Neural cell (in vitro differentiated cells): Measurements from ENCODE around the gene KDM1B. TPM values are rescaled to one million over a fixed set of nuclear protein-coding genes. Genes with fewer than 3 reads are reported as not detected.

Experiments used
- H2AFZ ChIP-seq: fragments of 200-600, 300-800 bp; sonication (generic), shearing (Covaris generic); 2 replicates; pipeline ENCODE4 v1.6.0; 2014; ENCODE audit warnings: low read depth, mild to moderate bottlenecking, antibody characterized with exemption, low read length, moderate library complexity
- H3F3A ChIP-seq: fragments of 200-600 bp; shearing (Covaris generic); 2 replicates; pipeline ENCODE4 v1.6.1; 2016; ENCODE audit warnings: mild to moderate bottlenecking, moderate library complexity, mixed read lengths, antibody characterized with exemption, low read length; ENCODE audit not compliant: insufficient read depth, poor library complexity, severe bottlenecking
- H3K27ac ChIP-seq: fragments of 200-600, 300-800 bp; sonication (generic), shearing (Covaris generic); 2 replicates; pipeline ENCODE4 v1.5.1; 2014; ENCODE audit warnings: mild to moderate bottlenecking, low read length, moderate library complexity
- H3K27me3 ChIP-seq: fragments of 300-800, 200-600 bp; sonication (generic), shearing (Covaris generic); 2 replicates; pipeline ENCODE4 v1.6.0; 2014; ENCODE audit warnings: mild to moderate bottlenecking, low read depth, low read length, moderate library complexity; ENCODE audit not compliant: insufficient read depth
- H3K36me3 ChIP-seq: fragments of 300-800, 200-600 bp; sonication (generic), shearing (Covaris generic); 2 replicates; pipeline ENCODE4 v1.5.1; 2014; ENCODE audit warnings: mild to moderate bottlenecking, antibody characterized with exemption, low read length, moderate library complexity; ENCODE audit not compliant: insufficient read depth
- H3K4me2 ChIP-seq: fragments of 300-800, 200-600 bp; sonication (generic), shearing (Covaris generic); 2 replicates; pipeline ENCODE4 v1.6.0; 2014; ENCODE audit warnings: mild to moderate bottlenecking, low read length
- H3K4me3 ChIP-seq: fragments of 300-800, 200-600 bp; sonication (generic), shearing (Covaris generic); 2 replicates; pipeline ENCODE4 v1.5.1; 2014; ENCODE audit warnings: mild to moderate bottlenecking, low read length, moderate library complexity
- H3K79me2 ChIP-seq: fragments of 200-600 bp; shearing (Covaris generic); replicated peaks from 2 replicates; pipeline ENCODE4 v1.6.0; 2014; ENCODE audit warnings: mild to moderate bottlenecking, low read length, moderate library complexity; ENCODE audit not compliant: insufficient read depth
- H3K9ac ChIP-seq: fragments of 300-800, 200-600 bp; sonication (generic), shearing (Covaris generic); 2 replicates; pipeline ENCODE4 v1.6.1; 2016; ENCODE audit warnings: mild to moderate bottlenecking, low read length, mixed read lengths
- H3K9me2 ChIP-seq: fragments of 200-600 bp; shearing (Covaris generic); 2 replicates; pipeline ENCODE4 v1.6.1; 2016; ENCODE audit warnings: mild to moderate bottlenecking, low read length, mixed read lengths; ENCODE audit not compliant: insufficient read depth
- H3K9me3 ChIP-seq: fragments of 200-600, 300-800 bp; sonication (generic), shearing (Covaris generic); 2 replicates; pipeline ENCODE4 v1.6.1; 2016; ENCODE audit warnings: mild to moderate bottlenecking, mixed run types, low read length, moderate library complexity, mixed read lengths
- H4K20me1 ChIP-seq: fragments of 200-600 bp; shearing (Covaris generic); 2 replicates; pipeline ENCODE4 v1.6.1; 2016; ENCODE audit warnings: mild to moderate bottlenecking, mixed run types; ENCODE audit not compliant: insufficient read depth
- CTCF ChIP-seq: fragments of 450-650 bp; IDR thresholded peaks from 2 replicates; pipeline ENCODE4 v1.5.1; 2014; ENCODE audit warnings: antibody characterized with exemption, mild to moderate bottlenecking, moderate library complexity; ENCODE audit not compliant: poor library complexity, severe bottlenecking
- EP300 ChIP-seq: fragments of 450-650 bp; conservative IDR thresholded peaks from 2 replicates; pipeline ENCODE4 v1.6.1; 2014; ENCODE audit warnings: antibody characterized with exemption, mild to moderate bottlenecking, moderate library complexity; ENCODE audit not compliant: poor library complexity, severe bottlenecking
- EZH2 ChIP-seq: fragments of 200-600, 300-800 bp; shearing (Covaris generic), sonication (generic); IDR thresholded peaks from 2 replicates; pipeline ENCODE4 v1.6.1; 2014; ENCODE audit warnings: antibody characterized with exemption, low read length, borderline replicate concordance, mild to moderate bottlenecking; ENCODE audit not compliant: insufficient read depth, poor library complexity, severe bottlenecking
- MXI1 ChIP-seq: fragments of 450-650 bp; conservative IDR thresholded peaks from 2 replicates; pipeline ENCODE4 v1.6.1; 2014; ENCODE audit warnings: antibody characterized with exemption, mild to moderate bottlenecking; ENCODE audit not compliant: poor library complexity, severe bottlenecking
- POLR2AphosphoS5 ChIP-seq: IDR thresholded peaks from 2 replicates; pipeline ENCODE4 v1.6.1; 2012
- RAD21 ChIP-seq: fragments of 450-650 bp; conservative IDR thresholded peaks from 2 replicates; pipeline ENCODE4 v1.6.1; 2014; ENCODE audit warnings: antibody characterized with exemption, mild to moderate bottlenecking, moderate library complexity
- REST ChIP-seq: IDR thresholded peaks from 2 replicates; pipeline ENCODE4 v1.6.1; 2012; ENCODE audit warnings: borderline replicate concordance
- SMC3 ChIP-seq: fragments of 450-650 bp; conservative IDR thresholded peaks from 2 replicates; pipeline ENCODE4 v1.6.1; 2014; ENCODE audit warnings: antibody characterized with exemption, mild to moderate bottlenecking, moderate library complexity; ENCODE audit not compliant: poor library complexity
- TAF1 ChIP-seq: IDR thresholded peaks from 2 replicates; pipeline ENCODE4 v1.6.1; 2012; ENCODE audit warnings: low read depth
- polyA plus RNA-seq: library from polyadenylated mRNA; depleted of rRNA; stranded (reverse); fragments of >200 nt; gene quantifications from 2 replicates; pipeline ENCODE4 v1.2.3, GENCODE V29; 2014

Gene KDM1B
- polyA plus RNA-seq, 1 donor from 2014 or later = 24.5 TPM

GRCh38 chr6:18119236-18119635 lies 36.0 kb upstream of the KDM1B start:
- Histone ChIP-seq H3K27me3 (no peaks in the 10 kb centered on the region), H3K79me2 (no peaks in the 10 kb centered on the region), H3K36me3 (no peaks in the 10 kb centered on the region), H3K9ac (no peak overlapping the region), H3K4me2 (no peak overlapping the region), H2AFZ (no peak overlapping the region), H3K4me3 (no peak overlapping the region), H3F3A (no peaks in the 10 kb centered on the region), H3K27ac (no peak overlapping the region), H3K9me2 (no peaks in the 10 kb centered on the region), H3K9me3 (no peaks in the 10 kb centered on the region), H4K20me1 (no peaks in the 10 kb centered on the region)
- TF ChIP-seq REST = no peak
- no peak for TF ChIP-seq TAF1
- no peak for TF ChIP-seq RAD21

- Histone ChIP-seq H3K9ac (no peak overlapping the region), H3K4me3 (no peak overlapping the region), H4K20me1 (no peaks in the 10 kb centered on the region), H3K9me2 (no peaks in the 10 kb centered on the region), H3K79me2 (no peaks in the 10 kb centered on the region), H3K9me3 (no peaks in the 10 kb centered on the region), H3K4me2 (no peak overlapping the region), H2AFZ (no peak overlapping the region), H3K36me3 (no peaks in the 10 kb centered on the region), H3K27me3 (no peaks in the 10 kb centered on the region), H3K27ac (no peak overlapping the region), H3F3A (no peaks in the 10 kb centered on the region)
- no peak for TF ChIP-seq RAD21
- TF ChIP-seq TAF1 = no peak
- no peak for TF ChIP-seq REST
- TF ChIP-seq EP300 = no peak
- no peak for TF ChIP-seq SMC3
- no peak for TF ChIP-seq EZH2
- no peak for TF ChIP-seq CTCF
- TF ChIP-seq MXI1 = no peak
- no peak for TF ChIP-seq POLR2AphosphoS5
Measured at GRCh38 chr6:18121580-18122127, 33.6 kb upstream of the KDM1B start.
